H1 (cell line): Measurements from ENCODE around the gene SSNA1. TPM values are rescaled to one million over a fixed set of nuclear protein-coding genes. Genes with fewer than 3 reads are reported as not detected.

Source experiments
- BCL11A ChIP-seq, 2 experiments: IDR thresholded peaks; one replicate each; pipeline ENCODE4 v1.6.1; 2011; ENCODE audit warnings: low read depth in 2 of 2, low read length in 2 of 2, mild to moderate bottlenecking in 2 of 2
- CBX5 ChIP-seq: fragments of 300-800, 300-1000 bp; sonication (generic); IDR thresholded peaks from 2 replicates; pipeline ENCODE4 v1.7.1; 2016; ENCODE audit warnings: antibody characterized with exemption, low read length, low read depth
- CBX8 ChIP-seq: fragments of 300-800, 300-1000 bp; sonication (generic); IDR thresholded peaks from 2 replicates; pipeline ENCODE4 v1.7.1; 2016; ENCODE audit warnings: low read depth, low read length, borderline replicate concordance
- CREB1 ChIP-seq: IDR thresholded peaks from 2 replicates; pipeline ENCODE4 v1.6.1; 2012; ENCODE audit warnings: inconsistent platforms
- E2F6 ChIP-seq: IDR thresholded peaks from 2 replicates; pipeline ENCODE4 v1.6.1; 2012; ENCODE audit warnings: inconsistent platforms
- EZH2 ChIP-seq: fragments of 200-600 bp; sonication (generic); IDR thresholded peaks from 2 replicates; pipeline ENCODE4 v1.7.1; 2012; ENCODE audit warnings: low read depth, mild to moderate bottlenecking, moderate library complexity, low read length, inconsistent platforms; ENCODE audit not compliant: severe bottlenecking
- GABPA ChIP-seq: IDR thresholded peaks from 2 replicates; pipeline ENCODE4 v1.6.1; 2011; ENCODE audit warnings: mild to moderate bottlenecking, low read length, moderate library complexity, borderline replicate concordance; ENCODE audit not compliant: insufficient read depth
- GTF2F1 ChIP-seq: IDR thresholded peaks from 2 replicates; pipeline ENCODE4 v1.6.1; 2012; ENCODE audit warnings: low read depth, low read length, improper control_type of control experiment, borderline replicate concordance
- JUN ChIP-seq: IDR thresholded peaks from 2 replicates; pipeline ENCODE4 v1.6.1; 2011; ENCODE audit warnings: low read depth, mild to moderate bottlenecking, improper control_type of control experiment, low read length
- KDM1A ChIP-seq: fragments of 200-600, 300-600 bp; sonication (generic); IDR thresholded peaks from 2 replicates; pipeline ENCODE4 v1.7.1; 2016; ENCODE audit warnings: mild to moderate bottlenecking, low read length, borderline replicate concordance
- KDM4A ChIP-seq: IDR thresholded peaks from one replicate; pipeline ENCODE4 v1.7.1; 2012; ENCODE audit warnings: low read depth, mild to moderate bottlenecking, moderate library complexity, low read length, inconsistent platforms; ENCODE audit not compliant: severe bottlenecking
- PHF8 ChIP-seq: fragments of 200-600 bp; sonication (generic); conservative IDR thresholded peaks from 2 replicates; pipeline ENCODE4 v1.7.1; 2012; ENCODE audit warnings: low read depth, mild to moderate bottlenecking, inconsistent platforms, low read length, moderate library complexity
- POLR2A ChIP-seq, 2 experiments: IDR thresholded peaks; 1 replicate in 1 of 2; 2 replicates in 1 of 2; pipeline ENCODE4 v1.6.1; 2011; ENCODE audit warnings: low read depth in 2 of 2, low read length in 2 of 2, mild to moderate bottlenecking in 2 of 2; ENCODE audit errors: control extremely low read depth in 1 of 2
- POLR2AphosphoS5 ChIP-seq: IDR thresholded peaks from 2 replicates; pipeline ENCODE4 v1.6.1; 2011; ENCODE audit warnings: low read depth, low read length
- RAD21 ChIP-seq, 2 experiments: IDR thresholded peaks in 1 of 2; conservative IDR thresholded peaks in 1 of 2; 2 replicates each; pipeline ENCODE4 v1.6.1; 2011; ENCODE audit warnings: low read depth in 2 of 2, low read length in 2 of 2, improper control_type of control experiment in 1 of 2, inconsistent platforms in 1 of 2, mild to moderate bottlenecking in 1 of 2, moderate library complexity in 1 of 2
- RFX5 ChIP-seq: IDR thresholded peaks from 2 replicates; pipeline ENCODE4 v1.6.1; 2011; ENCODE audit warnings: low read depth, low read length, improper control_type of control experiment, borderline replicate concordance
- SIN3A ChIP-seq, 2 experiments: IDR thresholded peaks in 1 of 2; conservative IDR thresholded peaks in 1 of 2; 2 replicates each; pipeline ENCODE4 v1.6.1; 2011 to 2012; ENCODE audit warnings: low read length in 2 of 2, improper control_type of control experiment in 1 of 2, low read depth in 1 of 2, mild to moderate bottlenecking in 1 of 2
- SIX5 ChIP-seq: IDR thresholded peaks from 2 replicates; pipeline ENCODE4 v1.6.1; 2011; ENCODE audit warnings: mild to moderate bottlenecking, low read depth, low read length
- SP1 ChIP-seq: IDR thresholded peaks from 2 replicates; pipeline ENCODE4 v1.6.1; 2011; ENCODE audit warnings: low read depth, low read length
- SP2 ChIP-seq: IDR thresholded peaks from 2 replicates; pipeline ENCODE4 v1.6.1; 2012; ENCODE audit warnings: mild to moderate bottlenecking, low read length, inconsistent platforms
- SP4 ChIP-seq: IDR thresholded peaks from 2 replicates; pipeline ENCODE4 v1.6.1; 2012; ENCODE audit warnings: low read length, inconsistent platforms
- SRF ChIP-seq: IDR thresholded peaks from 2 replicates; pipeline ENCODE4 v1.6.1; 2011; ENCODE audit warnings: mild to moderate bottlenecking, low read depth, low read length, moderate library complexity
- TAF7 ChIP-seq: optimal IDR thresholded peaks from 2 replicates; pipeline ENCODE3; 2011; ENCODE audit warnings: low read depth, mild to moderate bottlenecking, inconsistent platforms, low read length, moderate library complexity, borderline replicate concordance
- TEAD4 ChIP-seq: IDR thresholded peaks from 2 replicates; pipeline ENCODE4 v1.6.1; 2012; ENCODE audit warnings: low read depth, low read length, inconsistent platforms, mixed read lengths
- polyA plus RNA-seq, 7 experiments: library from polyadenylated mRNA; depleted of rRNA in 3 of 7; stranded (reverse) in 5 of 7; unstranded in 2 of 7; fragments of >200 nt in 5 of 7; fragments of 200-250 nt in 2 of 7; gene quantifications; 1 replicate in 5 of 7; 2 replicates in 1 of 7; 4 replicates in 1 of 7; pipeline versions ENCODE4 v1.2.1 to v1.2.3, GENCODE V29; 2011 to 2013; ENCODE audit warnings: missing spikeins in 2 of 7, mixed read lengths in 2 of 7
- total RNA-seq: library from RNA; stranded (reverse); fragmentation: NEBNext Ultra II Directional; extraction: Animal tissue kit (Norgen Biotek cat#: 25700); gene quantifications from 2 replicates; pipeline ENCODE4 v1.2.1, GENCODE V29; 2021

The SSNA1 gene
- total and polyA plus RNA-seq, 2 of the 8 experiments (the other 6 are each of a cell fraction or from before 2014, with no cell fraction given), result 87.3 to 157 TPM

- TF ChIP-seq GTF2F1 (no peak), JUN (no peak), KDM4A (peak; percentile 100), CBX5 (no peak), KDM1A (no peak), BCL11A (IDR thresholded peaks at IDR 0.05; ENCODE audit: low read depth in 2 of 2, low read length in 2 of 2) (no peak), EZH2 (no peak), RFX5 (no peak), GABPA (no peak), SRF (peak; percentile 98), TEAD4 (peak; percentile 19; the same call in 1 of the 2 replicates), CREB1 (peak; percentile 100), SIX5 (peak; percentile 38; the same call in 1 of the 2 replicates), SP2 (no peak), POLR2AphosphoS5 (peak; percentile 94), POLR2A (IDR thresholded peaks at IDR 0.05; ENCODE audit: control extremely low read depth in 1 of 2, low read depth in 2 of 2, low read length in 2 of 2) (peak in 1 of 2 experiments; percentile 88; a peak in 2 of 3 replicates), PHF8 (peak; percentile 88), SP4 (peak; percentile 81; the same call in 1 of the 2 replicates), SIN3A (conservative IDR thresholded peaks at IDR 0.05 in 1 of 2, IDR thresholded peaks at IDR 0.05 in 1 of 2; ENCODE audit: low read depth in 1 of 2, low read length in 2 of 2) (peak in 1 of 2 experiments; percentile 99; a peak in 2 of 4 replicates), E2F6 (no peak), RAD21 (IDR thresholded peaks at IDR 0.05 in 1 of 2, conservative IDR thresholded peaks at IDR 0.05 in 1 of 2; ENCODE audit: low read depth in 2 of 2, low read length in 2 of 2) (peak; percentile 34 to 45; a peak in 3 of 4 replicates), SP1 (peak; percentile 73), TAF7 (peak; percentile 93), CBX8 (no peak)
These were observed at the start of gene SSNA1, which contains the start of gene ANAPC2 (continued) for GRCh38 chr9:137188490-137189296.
